Stimulated activated CD8-positive, alpha-beta memory T cell treated with anti-CD3 and anti-CD28 coated beads, Interleukin-12 subunit alpha, Interleukin-12 subunit beta, amount 100 ng/mL, for 24 hours (primary cell): Measurements from ENCODE around the gene SH3TC1.

Source experiments
- DNase-seq: peaks from one replicate; pipeline ENCODE4 v3.0.0-alpha.2; 2020; ENCODE audit errors: extremely low read depth

The SH3TC1 gene

DNA sequence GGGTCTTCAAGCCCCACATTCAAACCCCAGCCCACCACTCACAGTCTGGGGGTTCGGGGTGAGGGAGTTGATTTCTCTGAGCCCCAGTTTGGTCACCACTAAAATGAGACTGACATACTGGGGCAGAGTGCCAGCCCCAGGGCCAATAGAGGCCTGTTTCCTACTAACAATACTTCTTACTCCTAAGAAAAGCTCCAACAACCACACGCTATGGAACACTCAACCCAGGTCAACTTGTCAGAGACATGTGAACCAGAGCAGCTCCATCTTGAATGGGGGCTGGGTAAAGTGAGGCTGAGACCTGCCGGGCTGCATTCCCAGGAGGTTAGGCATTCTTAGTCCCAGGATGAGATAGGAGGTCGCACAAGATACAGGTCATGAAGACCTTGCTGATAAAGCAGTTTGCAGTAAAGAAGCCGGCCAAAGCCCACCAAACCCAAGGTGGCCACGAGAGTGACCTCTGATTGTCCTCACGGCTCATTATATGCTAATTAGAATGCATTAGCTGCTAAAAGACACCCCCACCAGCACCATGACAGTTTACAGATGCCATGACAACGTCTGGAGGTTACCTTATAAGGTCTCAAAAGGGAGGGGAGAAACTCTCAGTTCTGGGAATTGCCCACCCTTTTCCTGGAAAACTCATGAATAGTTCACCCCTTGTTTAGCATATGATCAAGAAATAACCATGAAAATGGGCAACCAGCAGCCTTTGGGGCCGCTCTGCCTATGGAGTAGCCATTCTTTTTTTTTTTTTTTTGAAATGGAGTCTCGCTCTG, 43.9 kb downstream of the SH3TC1 start:
- DNase-seq: no peak

DNA sequence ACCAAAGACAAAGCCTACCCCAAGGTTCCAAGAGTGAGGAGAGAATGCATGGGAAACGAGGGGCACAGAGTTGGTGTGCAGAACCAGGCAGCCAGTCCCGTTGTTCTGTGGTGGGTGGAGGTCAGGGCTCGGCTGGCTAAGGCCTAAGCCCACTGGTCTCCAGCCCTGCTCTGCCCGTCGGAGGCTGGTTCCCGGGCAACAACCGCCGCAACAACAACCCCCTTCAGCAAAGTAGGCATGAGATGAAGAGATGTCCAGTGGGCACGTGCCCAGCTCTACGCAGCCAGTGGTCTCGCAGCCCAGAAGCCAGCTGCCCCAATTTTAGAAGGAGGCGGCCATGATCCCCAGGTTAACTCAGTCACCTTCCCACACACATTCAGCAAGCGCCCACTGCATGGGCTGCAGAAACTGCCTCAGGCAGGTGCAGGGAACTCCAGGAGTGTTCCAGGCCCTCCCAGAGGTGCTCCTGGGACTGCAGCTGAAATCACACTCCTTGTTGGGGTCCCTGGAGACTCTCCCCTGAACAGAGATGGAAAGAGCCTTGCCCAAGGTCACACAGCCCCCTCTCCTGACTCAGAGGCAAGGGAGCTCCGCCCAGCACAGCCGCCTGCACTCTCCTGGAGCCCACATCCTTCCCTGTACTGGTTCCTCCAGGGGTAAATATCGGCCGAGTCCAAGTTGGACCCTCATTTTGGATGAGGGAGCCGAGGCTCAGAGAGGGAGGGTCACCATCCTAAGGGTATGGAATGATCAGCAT, 45.1 kb downstream of the SH3TC1 start:
- DNase-seq: no peak

DNA sequence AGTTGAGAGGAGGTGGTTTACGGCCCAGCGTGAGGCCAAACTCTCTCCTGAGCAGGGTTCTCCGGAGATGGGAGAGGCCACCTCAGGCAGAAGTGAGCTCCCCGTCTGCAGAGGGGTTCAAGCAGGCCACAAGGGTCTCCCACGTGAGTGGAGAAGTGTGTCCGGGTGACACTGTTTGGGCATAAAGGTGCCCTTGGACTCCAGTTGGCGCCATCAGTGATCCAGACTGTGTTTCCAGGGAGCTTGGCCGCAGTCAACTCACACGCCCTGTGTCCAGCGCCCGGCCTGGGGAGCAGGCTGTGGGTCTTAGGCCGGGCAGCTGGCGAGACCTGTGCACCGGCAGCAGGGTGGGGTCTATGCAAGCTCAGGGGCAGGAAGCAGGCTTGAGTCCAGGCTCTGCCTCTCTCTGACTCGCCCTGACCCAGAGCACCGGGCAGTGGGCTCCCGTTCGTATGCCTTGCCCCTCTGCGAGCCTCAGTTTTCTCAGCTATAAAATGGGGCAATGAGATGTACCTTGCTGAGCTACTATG, 45.9 kb downstream of the SH3TC1 start:
- no peak for DNase-seq

DNA sequence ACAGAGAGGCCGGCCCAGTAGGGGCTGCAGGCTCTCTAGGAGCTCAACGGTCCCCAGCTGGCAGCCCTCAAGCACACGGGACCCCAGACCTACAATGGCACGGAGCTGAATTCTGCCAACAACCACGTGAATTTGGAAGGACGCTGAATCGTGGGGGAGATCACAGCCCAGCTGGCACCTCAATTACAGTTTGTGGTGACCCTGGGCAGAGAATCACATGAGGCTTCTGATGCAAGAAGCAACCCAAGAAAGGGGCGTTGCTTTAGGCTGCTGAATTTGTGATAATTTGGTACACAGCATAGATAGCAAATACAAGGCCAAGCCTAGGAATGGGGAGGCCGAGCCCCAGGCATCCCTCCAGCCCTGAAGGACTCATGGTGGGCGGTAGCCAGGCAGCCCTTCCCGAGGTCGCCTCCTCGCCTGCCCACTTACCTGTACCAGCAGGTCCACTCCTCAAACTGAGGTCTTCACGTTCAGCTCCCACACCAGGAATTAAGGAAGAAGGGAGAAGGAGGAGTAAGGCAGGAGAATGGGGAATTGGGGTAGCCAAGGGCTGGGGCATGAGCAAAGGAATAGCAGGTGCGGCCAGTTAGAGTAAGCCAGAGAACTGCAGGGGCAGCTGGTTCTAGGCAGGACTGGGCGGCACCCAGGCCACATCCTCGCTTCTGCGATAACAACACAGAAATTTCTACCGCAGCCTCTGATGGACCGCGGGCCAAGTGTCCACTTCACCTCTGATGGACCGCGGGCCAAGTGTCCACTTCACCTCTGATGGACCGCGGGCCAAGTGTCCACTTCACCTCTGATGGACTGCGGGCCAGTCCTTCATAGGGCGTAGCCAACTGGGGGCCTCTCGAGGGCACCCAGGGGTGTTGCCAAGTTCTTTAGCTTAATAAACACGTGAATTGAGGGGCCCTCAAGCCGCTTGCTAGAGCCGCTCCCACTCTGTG, 47.1 kb downstream of the SH3TC1 start:
- DNase-seq: no peak

DNA sequence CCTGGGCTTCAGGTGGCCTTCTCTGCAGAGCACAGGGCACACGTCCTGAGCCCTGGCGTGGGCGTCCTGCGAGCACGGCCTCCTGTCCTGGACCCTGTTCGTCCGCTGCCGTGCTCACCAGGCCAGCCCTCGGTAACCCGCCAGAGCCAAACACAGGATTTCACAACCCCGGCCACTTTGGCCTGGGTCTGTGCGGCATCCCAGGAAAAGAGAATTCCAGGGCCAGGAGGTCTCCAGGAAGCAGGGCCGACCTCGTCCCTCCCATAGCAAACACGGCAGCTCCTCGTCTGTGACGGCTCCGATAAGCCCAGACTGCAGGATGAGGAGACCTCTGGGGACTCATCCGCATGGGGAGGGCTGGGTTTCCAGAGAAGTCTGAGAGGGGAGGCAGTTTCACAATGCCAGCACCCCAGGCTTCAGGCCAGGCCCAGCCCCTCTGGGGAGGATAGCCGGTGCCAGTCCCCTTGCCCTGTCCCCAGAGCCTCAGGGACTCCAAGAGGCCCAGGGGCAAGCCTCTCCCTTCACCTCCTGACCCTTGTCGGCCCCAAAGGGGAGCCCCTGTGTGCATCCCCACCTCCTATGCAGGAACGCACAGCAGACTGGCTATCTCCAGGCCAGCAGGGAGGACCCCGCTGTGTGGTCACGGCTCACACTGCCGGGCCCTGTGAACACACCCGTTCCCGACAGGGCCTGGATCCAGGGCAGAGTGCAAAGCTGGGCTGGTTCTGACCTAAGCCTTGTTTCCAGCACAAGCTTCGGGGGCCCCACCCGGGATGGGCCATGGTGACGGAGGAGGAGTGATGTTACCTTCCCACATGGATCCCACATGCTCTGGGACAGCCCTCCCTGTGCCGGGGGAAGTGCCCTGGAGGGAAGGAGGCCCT, 48.2 kb downstream of the SH3TC1 start:
- DNase-seq: no peak

DNA sequence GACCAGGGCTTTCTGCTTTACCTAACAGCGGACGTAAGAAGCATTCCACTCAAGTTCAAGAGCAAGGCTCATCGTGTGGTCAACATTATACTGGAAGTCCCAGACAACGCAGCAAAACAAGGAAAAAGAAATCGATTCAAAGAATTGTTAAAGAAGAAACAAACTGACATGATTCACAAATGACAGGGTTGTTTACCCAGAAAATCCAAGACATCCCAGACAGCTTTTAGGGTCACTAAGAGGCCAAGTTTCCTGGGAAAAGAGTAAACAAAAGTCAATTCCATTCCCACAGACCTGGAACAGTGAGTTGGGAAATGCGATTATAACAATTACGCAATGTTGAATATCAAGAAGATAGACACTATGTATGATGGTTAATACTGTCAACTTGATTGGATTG, 49.0 kb downstream of the SH3TC1 start:
- DNase-seq: no peak

DNA sequence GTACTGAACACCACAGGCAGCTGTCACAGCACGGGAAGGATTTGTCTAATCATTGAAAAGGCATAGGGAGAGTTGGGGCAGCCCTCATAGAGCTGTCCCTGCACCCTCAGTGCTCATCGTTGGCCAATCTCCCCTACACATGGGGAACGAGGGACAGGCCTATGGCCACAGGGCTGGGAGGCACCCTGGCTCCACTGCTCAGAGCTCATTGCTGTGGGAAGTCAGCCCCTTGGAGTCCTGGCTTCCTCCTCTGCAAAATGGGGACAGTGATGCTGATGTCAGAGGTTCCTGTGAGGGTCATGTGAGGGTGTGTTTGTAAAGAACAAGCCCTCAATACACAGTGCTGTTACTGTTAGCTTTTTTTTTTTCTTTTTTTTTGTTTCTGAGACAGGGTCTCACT, 51.1 kb downstream of the SH3TC1 start:
- no peak for DNase-seq

DNA sequence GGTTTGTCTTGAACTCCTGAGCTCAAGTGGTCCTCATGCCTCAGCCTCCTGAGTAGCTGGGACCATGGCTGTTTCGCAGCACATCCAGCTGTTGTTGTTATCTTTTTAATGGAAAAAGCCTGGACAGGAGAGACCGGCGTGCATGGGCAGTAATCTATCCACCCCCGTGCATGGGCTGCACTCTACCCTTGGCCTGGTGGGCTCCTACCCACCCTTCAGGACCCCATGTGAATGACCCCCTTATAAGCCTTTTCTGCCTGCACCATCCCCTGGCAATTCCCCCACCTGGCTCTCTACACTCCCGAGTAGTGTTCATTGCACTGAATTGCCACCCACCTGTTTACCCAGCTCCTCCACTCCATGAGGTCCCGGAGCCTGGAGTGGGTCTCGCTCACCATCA, 51.5 kb downstream of the SH3TC1 start:
- no peak for DNase-seq

DNA sequence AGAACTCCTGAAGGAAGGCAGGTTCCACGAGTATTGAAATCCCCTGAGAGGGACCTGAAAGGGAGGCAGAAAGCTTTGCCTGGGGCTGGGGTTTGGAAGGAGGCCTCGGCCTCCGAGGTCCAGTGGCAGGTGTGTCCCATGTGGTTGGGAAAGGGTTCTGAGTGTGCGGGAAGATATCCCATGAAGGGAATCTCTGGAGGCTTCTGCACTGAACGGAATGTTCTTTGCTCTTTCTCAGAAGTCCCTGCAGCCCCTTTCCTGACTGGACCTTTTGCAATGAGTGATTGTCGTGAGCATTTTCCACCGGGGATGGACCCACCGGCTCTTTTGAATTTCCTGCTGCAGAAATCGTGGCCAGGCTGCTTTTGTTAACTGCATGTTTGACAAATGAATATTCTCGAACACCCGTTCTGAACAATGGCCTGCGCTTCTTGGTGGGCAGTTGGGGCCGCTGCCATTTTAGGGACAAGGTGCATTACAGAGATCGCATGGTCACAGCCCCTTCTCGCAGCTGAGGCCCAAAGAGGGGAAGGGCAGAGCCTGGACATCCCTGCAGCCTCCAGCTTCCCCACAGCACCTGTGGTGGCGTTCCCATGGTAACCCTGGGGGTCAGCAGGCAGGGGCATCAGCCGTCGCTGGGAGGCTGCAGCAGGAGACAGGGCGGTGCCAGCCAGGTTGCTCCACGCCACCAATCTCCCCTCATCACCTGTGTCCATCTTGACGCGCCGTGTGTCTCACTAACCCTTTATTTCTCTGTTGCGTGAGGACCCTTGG, 52.2 kb downstream of the SH3TC1 start:
- no peak for DNase-seq

DNA sequence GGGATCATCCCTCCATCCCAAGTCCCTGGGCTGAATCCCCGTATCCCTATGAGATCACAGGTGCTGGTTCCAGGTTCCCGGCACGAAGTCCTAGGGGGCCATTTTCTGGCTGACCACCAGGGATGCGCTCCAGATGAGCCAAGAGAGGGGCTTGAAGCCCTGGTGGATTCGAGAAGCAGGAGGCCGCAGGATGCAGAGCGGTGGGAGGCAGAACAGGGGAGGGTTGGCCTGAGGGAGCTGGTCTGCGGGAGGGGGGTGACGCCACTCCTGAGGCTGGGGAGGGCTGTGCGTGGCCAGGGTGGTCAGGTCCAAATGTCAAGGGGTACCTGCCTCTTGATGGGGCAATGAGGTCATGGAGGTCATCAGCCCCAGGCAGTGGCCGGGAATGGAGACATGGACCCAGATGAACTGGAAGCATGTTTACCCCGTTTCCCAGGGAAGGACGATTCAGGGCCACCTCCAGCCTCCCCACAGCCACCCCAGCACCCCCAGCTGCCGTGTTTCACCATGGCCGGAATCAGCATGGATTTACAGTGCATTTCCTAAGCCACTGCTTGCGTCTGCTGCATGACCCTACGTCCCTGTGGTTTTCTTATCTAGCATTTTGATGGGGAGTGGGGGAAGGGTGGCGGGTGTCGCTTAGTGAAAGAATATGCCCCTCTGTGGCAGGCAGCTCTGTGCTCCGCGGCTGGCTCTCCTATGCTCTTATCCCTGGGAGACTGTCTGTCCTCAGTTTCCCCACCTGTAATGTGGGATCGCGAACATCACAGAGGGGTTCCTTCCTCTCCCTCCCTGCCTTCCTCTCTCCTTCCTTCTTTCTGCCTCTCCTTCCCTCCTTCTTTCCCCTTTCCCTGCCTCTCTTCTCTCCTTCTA, 53.4 kb downstream of the SH3TC1 start:
- no peak for DNase-seq

DNA sequence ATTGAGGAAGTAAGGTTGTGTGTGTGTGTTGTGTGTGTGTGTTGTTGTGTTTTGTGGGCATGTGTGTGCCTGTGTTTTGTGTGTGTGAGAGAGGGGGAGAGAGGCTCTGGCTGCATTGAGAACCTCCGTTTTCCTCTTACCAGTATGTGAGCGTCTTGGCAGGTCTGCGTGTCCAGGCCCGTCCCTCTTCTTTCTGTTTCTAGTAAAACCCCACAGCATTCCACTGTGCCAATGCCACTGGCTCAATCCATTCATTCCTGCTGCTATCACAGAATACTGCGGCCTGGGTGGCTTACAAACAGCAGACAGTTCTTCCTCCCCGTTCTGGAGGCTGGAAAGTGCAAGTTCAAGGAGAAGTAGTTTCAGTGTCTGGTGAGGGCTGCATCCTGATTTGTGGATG, 55.0 kb downstream of the SH3TC1 start:
- DNase-seq: no peak

DNA sequence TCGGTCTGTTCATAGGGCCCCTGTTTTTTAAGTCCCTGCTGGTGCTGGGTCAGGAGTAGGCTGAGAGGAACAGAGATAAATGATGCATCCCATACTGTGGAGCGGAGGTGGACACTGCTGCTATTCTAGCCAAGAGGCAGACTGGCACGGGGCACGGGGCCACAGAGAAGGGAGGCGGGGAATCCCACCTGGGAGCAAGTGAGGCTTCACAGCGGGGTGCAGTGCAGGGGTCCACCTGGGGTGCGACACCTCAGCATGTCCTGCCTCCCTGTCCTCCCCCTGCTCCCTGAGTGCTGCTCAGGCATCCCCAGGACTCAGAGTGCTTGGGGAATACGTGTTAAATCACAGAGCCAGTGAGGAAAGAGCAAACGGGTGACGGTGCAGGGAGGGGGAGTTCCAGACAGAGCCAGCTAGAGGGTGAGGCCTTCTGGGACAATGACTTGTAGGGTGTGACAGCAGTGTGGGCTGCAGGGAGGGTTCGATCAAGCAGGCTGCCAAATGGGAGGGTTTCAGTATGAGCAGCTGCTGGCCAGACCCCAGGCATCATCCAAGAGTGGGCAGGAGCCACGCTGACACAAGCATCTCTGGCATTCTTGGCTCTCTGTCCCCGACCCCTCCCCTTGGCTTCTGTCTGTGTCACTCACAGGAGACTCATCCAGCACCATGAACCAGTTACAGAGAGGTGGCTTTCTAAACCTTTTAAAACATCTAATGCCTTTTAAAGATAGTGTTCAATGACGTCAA, 56.8 kb downstream of the SH3TC1 start:
- no peak for DNase-seq

DNA sequence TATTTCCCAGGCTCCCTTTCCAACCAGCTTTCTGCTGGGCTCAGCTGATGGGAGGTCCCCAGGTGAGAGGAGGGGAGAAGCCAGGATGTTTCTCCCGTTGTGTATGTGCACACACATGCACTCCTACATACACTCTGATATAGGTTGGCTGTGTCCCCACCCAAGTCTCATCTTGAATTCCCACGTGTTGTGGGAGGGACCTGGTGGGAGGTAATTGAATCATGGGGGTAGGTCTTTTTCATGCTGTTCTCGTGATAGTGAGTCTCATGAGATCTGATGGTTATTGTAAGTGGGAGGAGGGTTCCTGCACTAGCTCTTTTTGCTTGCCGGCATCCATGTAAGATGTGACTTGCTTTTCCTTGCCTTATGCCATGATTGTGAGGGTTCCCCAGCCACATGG, 58.8 kb downstream of the SH3TC1 start:
- DNase-seq: no peak

DNA sequence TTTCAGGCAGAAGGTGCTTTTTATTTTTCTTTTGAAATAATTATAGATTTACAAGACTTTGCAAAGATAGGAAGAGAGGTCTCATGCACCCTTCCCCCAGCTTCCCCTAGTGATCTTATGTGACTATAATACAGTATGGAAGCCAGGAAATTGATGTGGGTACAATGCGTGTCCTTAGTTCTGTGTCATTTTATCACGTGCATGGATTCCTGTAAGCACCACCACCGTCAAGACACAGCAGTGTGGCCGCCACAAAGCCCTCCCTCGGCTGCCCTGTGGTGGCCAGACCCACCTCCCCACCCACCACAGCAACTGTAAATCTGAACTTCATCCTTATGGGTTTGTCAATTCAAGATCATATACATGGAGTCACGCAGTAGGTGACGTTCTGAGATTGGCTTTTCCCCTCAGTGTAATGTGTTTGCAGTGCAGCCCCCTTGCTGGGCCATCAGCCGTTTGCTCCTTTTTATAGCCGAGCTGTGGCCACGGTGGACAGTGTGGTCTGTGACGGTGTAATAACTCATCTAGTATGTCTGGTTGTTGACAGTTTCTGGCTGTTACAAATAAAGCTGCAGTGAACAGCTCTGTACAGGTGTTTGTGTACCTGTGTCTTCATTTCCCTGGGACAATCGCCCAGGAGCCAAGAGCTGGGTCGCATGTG, 59.6 kb downstream of the SH3TC1 start:
- no peak for DNase-seq

DNA sequence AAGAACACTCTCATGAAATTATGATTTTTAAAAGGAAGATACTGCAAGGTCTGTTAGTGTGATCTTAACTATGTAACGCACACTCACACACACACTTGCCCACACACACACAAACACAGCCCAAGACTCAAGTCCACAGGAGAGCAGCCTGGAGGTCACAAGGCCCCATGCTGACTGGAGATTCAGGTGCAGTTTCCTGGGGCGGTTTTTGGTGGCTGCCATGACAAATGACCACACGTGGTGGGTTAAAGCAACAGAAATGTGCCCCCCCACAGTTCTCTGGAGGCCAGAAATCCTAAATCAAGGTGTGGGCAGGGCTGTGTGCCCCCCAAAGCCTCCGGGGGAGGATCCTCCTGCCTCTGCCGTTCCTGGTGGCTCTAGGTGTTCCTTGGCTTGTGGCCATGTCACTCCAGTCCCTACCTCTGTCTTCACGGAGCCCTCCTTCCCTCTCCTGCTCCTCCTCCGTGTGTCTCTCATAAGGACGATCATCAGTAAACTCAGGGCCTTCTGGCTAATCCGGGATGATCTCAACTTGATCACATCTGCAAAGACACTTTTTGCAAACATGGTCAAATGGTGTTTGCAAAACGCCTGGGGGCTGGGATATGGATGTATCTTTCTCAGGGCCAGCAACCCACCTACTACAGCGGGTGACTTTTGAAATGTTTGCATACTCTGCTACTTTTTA, 60.8 kb downstream of the SH3TC1 start:
- DNase-seq: no peak

DNA sequence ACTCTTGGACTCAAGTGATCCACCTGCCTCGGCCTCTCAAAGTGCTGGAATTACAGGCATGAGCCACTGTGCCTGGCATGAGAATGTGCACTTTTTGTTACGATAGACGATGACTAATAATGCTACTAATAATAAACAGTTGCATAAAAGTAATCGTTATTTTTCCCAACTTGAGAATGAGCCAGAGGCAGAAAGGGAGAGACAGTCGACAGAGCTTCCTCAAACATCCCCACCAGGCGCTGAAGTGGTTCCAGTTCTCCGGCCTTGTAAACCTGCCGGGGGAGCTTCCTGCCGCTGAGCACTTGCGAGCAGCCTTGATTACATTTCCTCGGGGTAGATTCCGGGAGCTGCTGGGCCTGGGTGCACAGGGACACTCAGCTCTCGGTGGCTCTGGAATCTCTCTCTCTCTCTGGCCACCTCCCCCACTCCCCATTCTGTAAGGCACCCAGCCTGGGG, 61.6 kb downstream of the SH3TC1 start:
- no peak for DNase-seq

DNA sequence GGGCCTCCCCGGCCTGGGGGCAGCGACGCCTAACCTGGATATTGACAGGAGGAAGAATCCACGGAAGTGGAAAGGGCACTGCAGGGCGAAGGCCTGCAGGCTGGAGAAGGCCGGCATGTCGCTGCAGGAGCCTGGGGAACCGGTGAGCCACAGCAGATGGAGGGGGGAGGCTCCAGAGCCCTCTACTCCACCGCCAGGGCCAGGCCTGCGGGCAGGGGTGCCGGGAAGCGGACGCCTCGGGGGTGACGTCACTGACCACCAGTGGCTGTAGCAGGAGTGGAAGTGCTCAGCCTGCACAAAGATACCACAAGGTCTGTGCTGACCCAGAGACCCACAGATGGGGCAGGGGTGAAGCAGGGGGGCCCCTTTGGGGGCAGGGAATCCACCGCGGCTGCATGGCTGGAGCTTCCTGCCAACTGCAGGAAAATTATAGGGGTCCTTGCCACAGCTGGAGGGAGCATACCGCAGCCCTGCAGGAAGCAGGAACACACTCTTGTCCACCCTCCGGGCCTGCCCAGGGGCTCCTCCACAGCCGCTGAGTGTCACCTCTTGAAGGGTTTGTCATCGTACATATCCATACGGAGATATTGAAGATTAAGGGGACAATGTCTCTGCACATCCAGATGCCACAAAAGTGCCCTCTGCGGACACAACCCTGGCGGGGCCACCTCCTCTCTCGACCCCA, 62.9 kb downstream of the SH3TC1 start:
- no peak for DNase-seq
